Measurements from ENCODE around the gene TTLL6. TPM values are rescaled to one million over a fixed set of nuclear protein-coding genes. Genes with fewer than 3 reads are reported as not detected.

Gene TTLL6
- total RNA-seq, 1 donor from 2014 or later, result not detected

Other genes starting within 250 kb of the TTLL6 start
- 7.9 and 10.3 TPM in 2 replicates for gene HOXB4, start 238.9 kb downstream of the TTLL6 start, total RNA-seq
- gene HOXB3, start 227.0 kb downstream of the TTLL6 start, total RNA-seq, result 17.7 and 48.0 TPM in 2 replicates
- 2.4 and 7.4 TPM in 2 replicates for gene HOXB5, start 223.4 kb downstream of the TTLL6 start, total RNA-seq
- 48.2 and 51.0 TPM in 2 replicates for gene HOXB6, start 212.2 kb downstream of the TTLL6 start, total RNA-seq
- gene HOXB7, start 206.2 kb downstream of the TTLL6 start, total RNA-seq, result 39.4 and 44.7 TPM in 2 replicates
- 27.0 and 31.7 TPM in 2 replicates for gene HOXB8, start 201.9 kb downstream of the TTLL6 start, total RNA-seq
- gene HOXB9, start 190.9 kb downstream of the TTLL6 start, total RNA-seq, result 14.5 and 16.7 TPM in 2 replicates
- not detected in 2 replicates for gene PRAC1, start 94.7 kb downstream of the TTLL6 start, total RNA-seq
- gene PRAC2, start 94.0 kb downstream of the TTLL6 start, total RNA-seq, result not detected in 2 replicates
- not detected in 2 replicates for gene HOXB13, start 88.5 kb downstream of the TTLL6 start, total RNA-seq
- gene CALCOCO2, start 13.8 kb upstream of the TTLL6 start, total RNA-seq, result 44.4 and 55.5 TPM in 2 replicates
- gene ATP5MC1, start 75.6 kb upstream of the TTLL6 start, total RNA-seq, result 81.3 and 127 TPM in 2 replicates
- gene UBE2Z, start 91.2 kb upstream of the TTLL6 start, total RNA-seq, result 95.8 and 111 TPM in 2 replicates
- gene SNF8, start 127.6 kb upstream of the TTLL6 start, total RNA-seq, result 95.3 and 138 TPM in 2 replicates
- not detected in 2 replicates for gene GIP, start 151.4 kb upstream of the TTLL6 start, total RNA-seq
- 15.6 and 21.9 TPM in 2 replicates for gene IGF2BP1, start 180.2 kb upstream of the TTLL6 start, total RNA-seq